GM18861 (cell line): ENCODE results near the gene BCAS4.
"Not testable (repeated sequence)": the region's sequence is repeated elsewhere in the genome, so short reads cannot be mapped to it uniquely, and the experiment has no call there.

Experiments
- ATAC-seq: cut with Tn5 transposase; IDR thresholded peaks from one replicate; pipeline ENCODE4 v1.9.1; 2021; ENCODE audit not compliant: unreplicated experiment

Gene BCAS4

DNA sequence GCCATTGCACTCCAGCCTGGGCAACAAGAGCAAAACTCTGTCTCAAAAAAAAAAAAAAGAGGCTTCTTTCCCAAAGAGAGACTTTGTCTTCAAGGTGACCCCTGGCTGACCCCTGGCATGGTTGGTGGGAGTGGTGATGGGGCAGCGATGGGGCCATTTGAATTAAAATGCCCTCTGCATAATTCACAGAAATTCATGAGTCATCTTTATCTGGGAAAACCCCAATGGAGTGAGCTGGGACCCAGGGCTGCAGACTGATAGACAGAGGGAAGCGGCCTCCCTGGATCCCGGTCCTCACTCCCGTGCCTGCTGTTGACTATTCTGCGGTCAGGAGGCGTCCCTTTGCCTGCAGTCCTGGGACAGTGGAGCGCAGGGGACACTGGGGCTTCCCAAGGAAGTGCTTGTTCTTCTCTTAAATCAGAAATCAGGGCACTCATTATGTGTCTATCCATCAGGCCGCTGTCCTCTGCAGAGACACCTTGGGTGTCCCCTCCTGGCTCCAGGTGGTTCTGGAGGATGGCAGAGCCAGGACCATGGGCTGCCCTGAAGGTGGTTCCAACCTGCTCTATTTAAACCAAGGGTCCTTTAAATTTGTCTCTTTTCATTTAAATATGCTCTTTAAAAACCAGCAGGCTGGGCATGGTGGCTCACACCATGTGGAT, 23.3 kb upstream of the BCAS4 start:
- ATAC-seq = not testable (repeated sequence)

DNA sequence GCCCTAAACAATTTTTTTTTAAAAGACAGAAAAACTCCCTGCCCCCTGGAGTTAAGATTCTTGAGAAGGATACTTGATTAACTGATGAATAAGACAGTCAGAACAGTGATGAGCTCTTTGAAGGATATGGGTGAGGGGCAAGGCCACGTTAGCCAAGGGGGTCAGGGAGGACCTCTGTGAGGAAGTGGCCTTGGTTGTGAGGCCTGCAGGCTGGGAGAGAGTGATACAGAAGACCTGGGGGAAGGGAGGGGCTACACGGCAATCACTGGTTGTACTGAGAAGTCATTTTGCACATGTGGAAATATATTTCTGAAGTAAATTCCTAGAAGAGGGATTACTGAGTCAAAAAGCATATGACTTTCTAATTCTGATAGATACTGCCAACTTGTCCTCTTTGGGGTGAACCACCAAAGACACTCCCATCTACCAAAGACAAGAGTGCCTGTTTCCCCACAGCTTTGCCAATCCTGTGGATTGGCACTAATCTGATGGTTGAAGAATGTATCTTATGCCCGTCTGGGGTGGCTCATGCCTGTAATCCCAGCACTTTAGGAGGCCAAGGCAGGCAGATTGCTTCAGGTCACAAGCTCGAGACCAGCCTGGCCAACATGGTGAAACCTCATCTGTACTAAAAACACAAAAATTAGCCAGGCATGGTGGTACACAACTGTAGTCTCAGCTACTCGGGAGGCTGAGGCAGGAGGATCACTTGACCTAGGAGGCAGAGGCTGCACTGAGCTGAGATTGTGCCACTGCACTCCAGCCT, 22.3 kb upstream of the BCAS4 start:
- no peak for ATAC-seq

DNA sequence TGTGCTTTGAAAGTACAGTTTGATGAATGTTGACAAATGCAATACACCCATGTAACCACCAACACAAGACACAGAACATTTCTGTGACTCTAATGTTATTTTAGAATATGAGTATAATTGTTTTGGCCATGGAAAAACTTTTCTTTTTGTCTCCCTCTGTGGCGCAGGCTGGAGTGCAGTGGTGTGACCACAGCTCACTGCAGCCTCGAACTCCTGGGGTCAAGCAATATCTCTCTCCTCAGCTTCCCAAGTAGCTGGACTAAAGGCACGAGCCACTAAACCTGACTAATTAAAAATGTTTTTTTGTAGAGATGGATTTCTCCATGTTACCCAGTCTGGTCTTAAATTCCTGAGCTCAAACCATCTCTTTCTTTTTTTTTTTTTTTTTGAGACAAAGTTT, 20.3 kb upstream of the BCAS4 start:
- ATAC-seq = no peak

DNA sequence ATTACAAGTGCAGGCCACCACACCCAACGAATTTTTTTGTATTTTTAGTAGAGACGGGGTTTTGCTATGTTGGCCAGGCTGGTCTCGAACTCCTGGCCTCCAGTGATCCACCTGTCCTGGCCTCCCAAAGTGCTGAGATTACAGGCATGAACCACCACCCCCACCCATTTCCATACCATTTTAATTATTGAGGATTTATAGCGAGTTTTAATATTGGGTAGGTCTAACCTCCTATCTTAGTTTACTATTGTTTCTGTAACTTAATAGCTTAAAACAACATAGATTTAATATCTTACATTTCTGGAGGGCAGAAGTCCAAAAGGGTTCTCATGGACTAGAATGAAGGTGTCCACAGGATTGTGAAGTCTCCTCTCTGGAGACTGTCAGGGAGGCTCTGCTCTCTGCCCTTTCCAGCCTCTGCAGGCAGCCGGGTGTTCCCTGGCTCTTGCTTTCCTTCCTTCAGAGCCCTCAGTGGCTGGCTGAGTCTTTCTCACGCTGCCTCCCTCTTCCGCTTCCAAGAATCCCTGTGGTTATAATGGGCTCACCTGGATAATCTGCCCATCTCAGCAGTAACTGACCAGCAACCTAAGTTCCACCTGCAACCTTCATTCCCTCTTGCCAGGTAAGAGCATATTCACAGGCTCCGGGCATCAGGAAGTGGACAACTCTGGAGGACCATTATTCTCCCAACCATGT, 18.6 kb upstream of the BCAS4 start:
- ATAC-seq = no peak

- no peak for ATAC-seq
These were observed 17.5 kb upstream of the BCAS4 start for GRCh38 chr20:50777373-50777772.

GRCh38 chr20:50778994-50779393, 15.9 kb upstream of the BCAS4 start:
- not testable (repeated sequence) for ATAC-seq

DNA sequence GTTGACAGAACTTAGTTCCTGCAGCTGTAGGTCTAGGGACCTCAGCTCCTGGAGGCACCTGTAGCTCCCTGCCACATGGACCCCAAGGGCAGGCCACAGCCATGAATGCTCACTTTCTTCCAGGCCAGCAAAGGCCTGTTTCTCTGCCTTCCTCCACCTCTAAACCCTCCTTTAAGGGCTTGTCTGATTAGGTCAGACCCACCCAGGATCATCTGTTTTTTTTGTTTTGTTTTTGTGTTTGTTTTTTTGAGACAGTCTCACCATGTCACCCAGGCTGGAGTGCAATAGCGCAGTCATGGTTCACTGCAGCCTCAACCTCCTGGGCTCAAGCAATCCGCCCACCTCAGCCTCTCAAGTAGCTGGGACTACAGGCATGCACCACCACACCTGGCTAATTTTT, 11.5 kb upstream of the BCAS4 start:
- no peak for ATAC-seq

GRCh38 chr20:50783903-50784302, 11.0 kb upstream of the BCAS4 start:
- no peak for ATAC-seq

DNA sequence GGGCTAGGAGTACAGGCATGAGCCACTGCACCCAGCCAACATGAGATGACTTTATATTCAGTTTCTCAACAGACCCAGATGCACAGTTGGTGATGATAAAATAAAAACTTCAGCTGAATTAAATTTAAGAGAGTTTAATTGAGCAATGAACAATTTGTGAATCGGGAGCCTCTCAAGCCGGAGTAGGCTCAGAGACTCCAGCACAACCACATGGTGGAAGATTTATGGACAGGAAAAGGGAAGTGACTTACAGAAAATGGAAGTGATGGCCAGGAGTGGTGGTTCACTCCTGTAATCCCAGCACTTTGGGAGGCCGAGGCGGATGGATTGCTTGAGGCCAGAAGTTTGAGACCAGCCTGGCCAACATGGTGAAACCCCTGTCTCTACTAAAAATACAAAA, 10.4 kb upstream of the BCAS4 start:
- no peak for ATAC-seq

DNA sequence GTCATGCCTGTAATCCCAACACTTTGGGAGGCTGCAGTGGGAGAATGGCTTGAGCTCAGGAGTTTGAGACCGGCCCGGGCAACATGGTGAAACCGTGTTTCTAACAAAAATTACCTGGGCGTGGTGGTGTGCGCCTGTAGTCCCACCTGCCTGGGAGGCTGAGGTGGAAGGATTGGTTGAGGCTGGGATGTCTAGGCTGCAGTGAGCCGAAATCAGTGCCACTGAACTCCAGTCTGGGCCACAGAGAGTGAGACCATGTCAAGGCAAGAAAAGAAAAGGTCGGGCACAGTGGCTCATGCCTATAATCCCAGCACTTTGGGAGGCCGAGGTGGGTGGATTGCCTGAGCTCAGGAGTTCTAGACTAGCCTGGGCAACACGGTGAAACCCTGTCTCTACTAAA, 8.2 kb upstream of the BCAS4 start:
- no peak for ATAC-seq

DNA sequence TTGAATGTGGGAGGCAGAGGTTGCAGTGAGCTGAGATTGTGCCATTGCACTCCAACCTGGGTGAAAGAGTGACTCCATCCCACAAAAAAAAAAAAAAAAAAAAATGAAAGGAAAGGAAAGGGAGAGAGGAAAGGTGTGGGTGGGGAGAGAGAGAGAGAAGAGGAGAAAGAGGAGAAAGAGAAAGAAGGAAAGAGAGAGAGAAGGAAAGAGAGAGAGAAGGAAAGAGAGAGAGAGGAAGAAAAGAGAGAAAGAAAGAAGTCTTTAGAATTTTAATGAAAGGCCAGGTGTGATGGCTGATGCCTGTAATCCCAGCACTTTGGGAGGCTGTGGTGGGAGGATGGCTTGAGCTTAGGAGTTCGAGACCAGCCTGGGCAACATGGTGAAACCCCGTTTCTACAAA, 7.7 kb upstream of the BCAS4 start:
- no peak for ATAC-seq

GRCh38 chr20:50788045-50788991, 6.5 kb upstream of the BCAS4 start:
- ATAC-seq = no peak

- ATAC-seq = no peak
These were observed 4.8 kb upstream of the BCAS4 start for GRCh38 chr20:50789968-50790650.

GRCh38 chr20:50790651-50791277, 4.1 kb upstream of the BCAS4 start:
- ATAC-seq = peak; percentile 42

- ATAC-seq = no peak
These were observed 1.9 kb upstream of the BCAS4 start for GRCh38 chr20:50792708-50793574.

- ATAC-seq = not testable (repeated sequence)
These were observed 1.3 kb upstream of the BCAS4 start for GRCh38 chr20:50793575-50794016.

- ATAC-seq = no peak
These were observed 548 bp upstream of the BCAS4 start for GRCh38 chr20:50794181-50794845.

DNA sequence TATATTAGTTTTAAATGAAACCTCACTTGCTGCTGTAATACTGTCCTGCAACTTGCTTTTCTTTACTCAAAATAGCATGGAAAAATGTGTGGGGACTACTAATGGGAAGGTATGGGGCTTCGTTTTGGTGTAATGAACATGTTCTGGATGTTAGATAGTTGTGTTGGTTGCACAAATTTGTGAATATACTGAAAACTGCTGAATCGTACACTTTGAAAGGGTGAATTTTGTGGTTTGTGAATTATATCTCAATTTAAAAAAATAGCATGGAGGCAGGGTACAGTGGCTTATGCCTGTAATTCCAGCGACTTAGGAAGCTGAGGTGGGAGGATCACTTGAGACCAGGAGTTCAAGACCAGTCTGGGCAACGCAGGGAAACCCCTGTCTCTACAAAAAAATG, 2.3 kb downstream of the BCAS4 start:
- no peak for ATAC-seq
